ENCODE measurements around the gene PDZD4.

Gene PDZD4

DNA sequence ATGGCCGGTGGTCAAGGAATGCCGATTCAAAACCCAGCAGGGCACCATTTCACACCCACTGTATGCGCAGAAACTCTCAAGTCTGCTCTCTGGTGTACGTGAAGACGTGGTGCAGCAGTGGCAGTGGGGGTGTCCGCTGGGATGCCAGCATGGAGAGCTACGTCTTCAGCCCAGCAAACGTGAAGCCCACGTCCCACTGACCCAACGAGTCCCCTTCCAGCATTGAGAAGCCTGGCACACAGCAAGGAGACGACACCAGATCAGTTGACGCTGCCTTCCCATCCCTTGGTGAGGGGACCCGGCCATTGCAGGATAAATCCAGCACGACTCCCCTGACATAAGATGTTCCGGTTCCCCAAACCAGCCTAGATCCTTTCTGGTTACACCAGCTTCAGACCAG, 68.5 kb downstream of the PDZD4 start:
- DNase-seq (ENCODE audit: insufficient read length, low spot score) (no peak), FAIRE-seq (no peak)
- TF ChIP-seq SPI1 (IDR thresholded peaks at IDR 0.05; ENCODE audit: low read depth, low read length) (no peak), POU2F2 (IDR thresholded peaks at IDR 0.05; ENCODE audit: low read depth, low read length) (no peak), PAX5 (IDR thresholded peaks at IDR 0.05; ENCODE audit: insufficient read depth, low read length, severe bottlenecking) (no peak), POLR2A (IDR thresholded peaks at IDR 0.05; ENCODE audit: low read depth, low read length) (no peak), POLR2AphosphoS5 (IDR thresholded peaks at IDR 0.05; ENCODE audit: low read depth, low read length) (no peak), TAF1 (IDR thresholded peaks at IDR 0.05; ENCODE audit: low read depth, low read length) (no peak)

DNA sequence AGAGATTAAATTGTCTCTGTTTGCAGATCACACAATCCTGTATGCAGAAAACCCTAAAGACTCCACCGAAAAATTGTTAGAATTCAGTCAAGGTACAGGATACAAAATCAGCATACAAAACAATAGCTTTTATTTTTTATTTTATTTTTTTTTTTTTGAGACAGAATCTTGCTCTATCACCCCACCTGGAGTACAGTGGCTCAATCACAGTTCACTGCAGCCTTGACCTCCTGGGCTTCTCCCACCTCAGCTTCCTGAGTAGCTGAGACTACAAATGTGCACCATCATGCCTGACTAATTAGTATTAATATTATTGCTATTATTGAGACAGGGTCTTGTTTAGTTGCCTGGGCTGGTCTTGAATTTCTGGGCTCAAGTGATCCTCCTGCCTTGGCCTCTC, 75.2 kb downstream of the PDZD4 start:
- TF ChIP-seq POLR2A (IDR thresholded peaks at IDR 0.05; ENCODE audit: low read depth, low read length) (no peak), PAX5 (IDR thresholded peaks at IDR 0.05; ENCODE audit: insufficient read depth, low read length, severe bottlenecking) (no peak), SPI1 (IDR thresholded peaks at IDR 0.05; ENCODE audit: low read depth, low read length) (no peak), POLR2AphosphoS5 (IDR thresholded peaks at IDR 0.05; ENCODE audit: low read depth, low read length) (no peak), TAF1 (IDR thresholded peaks at IDR 0.05; ENCODE audit: low read depth, low read length) (no peak), POU2F2 (IDR thresholded peaks at IDR 0.05; ENCODE audit: low read depth, low read length) (no peak)
- no peak for FAIRE-seq
- DNase-seq (ENCODE audit: insufficient read length, low spot score), result no peak

Measured in GM12891 (cell line).